ENCODE data around the gene PPP1R13B. TPM values are rescaled to one million over a fixed set of nuclear protein-coding genes. Genes with fewer than 3 reads are reported as not detected.

Gene PPP1R13B
- total and polyA plus RNA-seq, 4 donors = 2.3 to 44.0 (median 15.8) TPM

GRCh38 chr14:103730490-103731035 is 116.8 kb downstream of the PPP1R13B start:
- H3K4me3 ChIP-seq (ENCODE audit: low read length in 2 of 2) = no peak overlapping the region
- DNase-seq (no peak), ATAC-seq (ENCODE audit: low FRiP score) (no peak)
- intact Hi-C loops (cut with DNase I) = no loop called here
- no peaks in the 10 kb centered on the region for H3K9me3 ChIP-seq (ENCODE audit: control insufficient read depth, low read length)
- H3K27ac ChIP-seq (ENCODE audit: low read depth in 1 of 2, low read length in 2 of 2) = no peak overlapping the region
- no peaks in the 10 kb centered on the region for H3K4me1 ChIP-seq (ENCODE audit: control insufficient read depth in 1 of 2, insufficient read depth in 2 of 2, low read length in 2 of 2)
- peaks cover 3 to 5% of the 10 kb centered on the region in 2 donors for H3K36me3 ChIP-seq (ENCODE audit: control insufficient read depth in 1 of 2, insufficient read depth in 2 of 2, low read length in 1 of 2)
- H3K27me3 ChIP-seq (ENCODE audit: control insufficient read depth in 1 of 2, insufficient read depth in 2 of 2, low read length in 1 of 2) = no peaks in the 10 kb centered on the region
- 40 to 44% methylated on average over 15 of the region's 15 CpGs for WGBS, 2 donors

GRCh38 chr14:103729496-103730448 is 117.6 kb downstream of the PPP1R13B start:
- no peak overlapping the region for H3K27ac ChIP-seq (ENCODE audit: low read depth in 1 of 2, low read length in 2 of 2)
- peaks cover 3 to 5% of the 10 kb centered on the region in 2 donors for H3K36me3 ChIP-seq (ENCODE audit: control insufficient read depth in 1 of 2, insufficient read depth in 2 of 2, low read length in 1 of 2)
- DNase-seq (no peak), ATAC-seq (ENCODE audit: low FRiP score) (no peak)
- H3K27me3 ChIP-seq (ENCODE audit: control insufficient read depth in 1 of 2, insufficient read depth in 2 of 2, low read length in 1 of 2) = no peaks in the 10 kb centered on the region
- intact Hi-C loops (cut with DNase I) = loop anchor here in 1 of 2 donors (10.0 kb wide), 1 partner anchor 1755 kb away; the partner anchor contains the start of gene CRIP1
- no peak overlapping the region for H3K4me3 ChIP-seq (ENCODE audit: low read length in 2 of 2)
- WGBS, 2 donors = 81 to 85% methylated on average over 24 of the region's 24 CpGs
- H3K4me1 ChIP-seq (ENCODE audit: control insufficient read depth in 1 of 2, insufficient read depth in 2 of 2, low read length in 2 of 2) = no peaks in the 10 kb centered on the region
- no peaks in the 10 kb centered on the region for H3K9me3 ChIP-seq (ENCODE audit: control insufficient read depth, low read length)

- DNase-seq = no peak
- Histone ChIP-seq H3K27me3 (ENCODE audit: control insufficient read depth in 1 of 2, insufficient read depth in 2 of 2, low read length in 1 of 2) (no peaks in the 10 kb centered on the region), H3K4me1 (ENCODE audit: control insufficient read depth in 1 of 2, insufficient read depth in 2 of 2, low read length in 2 of 2) (no peaks in the 10 kb centered on the region), H3K36me3 (ENCODE audit: control insufficient read depth in 1 of 2, insufficient read depth in 2 of 2, low read length in 1 of 2) (peaks cover 3 to 5% of the 10 kb centered on the region in 2 donors), H3K9me3 (ENCODE audit: control insufficient read depth, low read length) (no peaks in the 10 kb centered on the region), H3K4me3 (ENCODE audit: low read length in 2 of 2) (no peak overlapping the region), H3K27ac (ENCODE audit: low read depth in 1 of 2, low read length in 2 of 2) (no peak overlapping the region)
- intact Hi-C loops (cut with DNase I) = loop anchor here in 1 of 2 donors (10.0 kb wide), 1 partner anchor 1756 kb away; the partner anchor contains the start of gene CRIP1
- no peak for ATAC-seq (ENCODE audit: low FRiP score)
- WGBS, 2 donors = 69 to 78% methylated on average over 12 of the region's 12 CpGs
These were observed 118.7 kb downstream of the PPP1R13B start for GRCh38 chr14:103728721-103729120.

GRCh38 chr14:103728141-103728540 is 119.2 kb downstream of the PPP1R13B start:
- Histone ChIP-seq H3K9me3 (ENCODE audit: control insufficient read depth, low read length) (no peaks in the 10 kb centered on the region), H3K27me3 (ENCODE audit: control insufficient read depth in 1 of 2, insufficient read depth in 2 of 2, low read length in 1 of 2) (no peaks in the 10 kb centered on the region), H3K4me3 (ENCODE audit: low read length in 2 of 2) (no peak overlapping the region), H3K4me1 (ENCODE audit: control insufficient read depth in 1 of 2, insufficient read depth in 2 of 2, low read length in 2 of 2) (no peaks in the 10 kb centered on the region), H3K27ac (ENCODE audit: low read depth in 1 of 2, low read length in 2 of 2) (no peak overlapping the region), H3K36me3 (ENCODE audit: control insufficient read depth in 1 of 2, insufficient read depth in 2 of 2, low read length in 1 of 2) (peaks cover 3 to 5% of the 10 kb centered on the region in 2 donors)
- ATAC-seq (ENCODE audit: low FRiP score) (no peak), DNase-seq (peak; percentile 35 to 62)
- intact Hi-C loops (cut with DNase I) = loop anchor here in 1 of 2 donors (10.0 kb wide), 1 partner anchor 1757 kb away; the partner anchor contains the start of gene CRIP1
- 87 to 90% methylated on average over 18 to 19 of the region's 19 CpGs for WGBS, 2 donors

GRCh38 chr14:103727313-103727980 is 119.9 kb downstream of the PPP1R13B start:
- intact Hi-C loops (cut with DNase I) = loop anchor here in 1 of 2 donors (10.0 kb wide), 1 partner anchor 1757 kb away; the partner anchor contains the start of gene CRIP1
- Histone ChIP-seq H3K27me3 (ENCODE audit: control insufficient read depth in 1 of 2, insufficient read depth in 2 of 2, low read length in 1 of 2) (no peaks in the 10 kb centered on the region), H3K36me3 (ENCODE audit: control insufficient read depth in 1 of 2, insufficient read depth in 2 of 2, low read length in 1 of 2) (peaks cover 0 to 3% of the 10 kb centered on the region in 2 donors), H3K27ac (ENCODE audit: low read depth in 1 of 2, low read length in 2 of 2) (no peak overlapping the region), H3K9me3 (ENCODE audit: control insufficient read depth, low read length) (no peaks in the 10 kb centered on the region), H3K4me3 (ENCODE audit: low read length in 2 of 2) (no peak overlapping the region), H3K4me1 (ENCODE audit: control insufficient read depth in 1 of 2, insufficient read depth in 2 of 2, low read length in 2 of 2) (no peaks in the 10 kb centered on the region)
- WGBS, 2 donors = 83% methylated on average over 46 to 53 of the region's 53 CpGs
- DNase-seq = peak in 1 of 2 donors; percentile 32
- ATAC-seq (ENCODE audit: low FRiP score) = no peak

- peaks cover 0 to 2% of the 10 kb centered on the region in 2 donors for H3K36me3 ChIP-seq (ENCODE audit: control insufficient read depth in 1 of 2, insufficient read depth in 2 of 2, low read length in 1 of 2)
- intact Hi-C loops (cut with DNase I) = loop anchor here in 1 of 2 donors (10.0 kb wide), 1 partner anchor 1758 kb away; the partner anchor contains the start of gene CRIP1
- H3K27ac ChIP-seq (ENCODE audit: low read depth in 1 of 2, low read length in 2 of 2) = no peak overlapping the region
These were observed 120.9 kb downstream of the PPP1R13B start for GRCh38 chr14:103726474-103726873.

GRCh38 chr14:103725739-103726395 is 121.5 kb downstream of the PPP1R13B start:
- intact Hi-C loops (cut with DNase I) = loop anchor here in 1 of 2 donors (10.0 kb wide), 1 partner anchor 1759 kb away; the partner anchor contains the start of gene CRIP1
- WGBS, 2 donors = 89 to 90% methylated on average over 16 of the region's 16 CpGs
- ATAC-seq (ENCODE audit: low FRiP score) (no peak), DNase-seq (no peak)
- no peaks in the 10 kb centered on the region for H3K9me3 ChIP-seq (ENCODE audit: control insufficient read depth, low read length)
- no peak overlapping the region for H3K4me3 ChIP-seq (ENCODE audit: low read length in 2 of 2)
- no peak overlapping the region for H3K27ac ChIP-seq (ENCODE audit: low read depth in 1 of 2, low read length in 2 of 2)
- H3K27me3 ChIP-seq (ENCODE audit: control insufficient read depth in 1 of 2, insufficient read depth in 2 of 2, low read length in 1 of 2) = no peaks in the 10 kb centered on the region
- peaks cover 0 to 2% of the 10 kb centered on the region in 2 donors for H3K36me3 ChIP-seq (ENCODE audit: control insufficient read depth in 1 of 2, insufficient read depth in 2 of 2, low read length in 1 of 2)
- H3K4me1 ChIP-seq (ENCODE audit: control insufficient read depth in 1 of 2, insufficient read depth in 2 of 2, low read length in 2 of 2) = no peaks in the 10 kb centered on the region

More at GRCh38 chr14:103726474-103726873, 120.9 kb downstream of the PPP1R13B start:
- DNase-seq (peak in 1 of 2 donors; percentile 35), ATAC-seq (ENCODE audit: low FRiP score) (no peak)
- H3K9me3 ChIP-seq (ENCODE audit: control insufficient read depth, low read length) = no peaks in the 10 kb centered on the region
- no peak overlapping the region for H3K4me3 ChIP-seq (ENCODE audit: low read length in 2 of 2)
- WGBS, 2 donors = 92 to 95% methylated on average over 17 to 18 of the region's 18 CpGs
- H3K27me3 ChIP-seq (ENCODE audit: control insufficient read depth in 1 of 2, insufficient read depth in 2 of 2, low read length in 1 of 2) = no peaks in the 10 kb centered on the region
- H3K4me1 ChIP-seq (ENCODE audit: control insufficient read depth in 1 of 2, insufficient read depth in 2 of 2, low read length in 2 of 2) = no peaks in the 10 kb centered on the region
